Body of pancreas (tissue), 4 donors: ENCODE results near the gene IP6K3. TPM values are rescaled to one million over a fixed set of nuclear protein-coding genes. Genes with fewer than 3 reads are reported as not detected.

ENCODE experiments used
- ATAC-seq: fragments of 150-250 bp; one replicate; pipeline ENCODE4 v1.9.1; 2016
- DNase-seq, 4 donors: peaks; one replicate each; pipeline ENCODE4 v3.0.0-alpha.2; 2019
- H3K27ac ChIP-seq, 4 donors: fragments of 200-600 bp; sonication (generic); 1 replicate in 3 of 4; 2 replicates in 1 of 4; pipeline versions ENCODE4 v1.5.1 to v1.6.1; 2016 to 2019; ENCODE audit warnings: mild to moderate bottlenecking in 1 of 4, mixed read lengths in 1 of 4, moderate library complexity in 1 of 4
- H3K27me3 ChIP-seq, 2 donors: fragments of 200-600 bp; sonication (generic); one replicate each; pipeline ENCODE4 v1.6.0; 2016; ENCODE audit warnings: mild to moderate bottlenecking in 1 of 2
- H3K36me3 ChIP-seq, 2 donors: fragments of 200-600 bp; sonication (generic); replicated peaks in 1 of 2; 2 replicates each; pipeline ENCODE4 v1.5.1; 2016; ENCODE audit warnings: low read depth in 2 of 2; ENCODE audit not compliant: insufficient read depth in 1 of 2
- H3K4me1 ChIP-seq: fragments of 200-600 bp; sonication (generic); one replicate; pipeline ENCODE4 v1.6.0; 2016
- H3K4me3 ChIP-seq, 2 donors: fragments of 200-600 bp; sonication (generic); 1 replicate in 1 of 2; 2 replicates in 1 of 2; pipeline ENCODE4 v1.5.1; 2016 to 2019
- H3K9me3 ChIP-seq, 3 donors: fragments of 200-600 bp; sonication (generic); 1 replicate in 2 of 3; 2 replicates in 1 of 3; pipeline ENCODE4 v1.5.1; 2016
- POLR2A ChIP-seq, 3 donors: fragments of 450-650 bp; IDR thresholded peaks; one replicate each; pipeline ENCODE4 v1.6.1; 2016; ENCODE audit warnings: antibody characterized with exemption in 3 of 3, mild to moderate bottlenecking in 2 of 3
- WGBS, 2 donors: methylation state at CpG; one replicate each; pipeline ENCODE4 v1.1.5; 2017; 5-methylcytosine and 5-hydroxymethylcytosine counted together
- intact Hi-C: fragments of 100-400 bp; cut with DNase I; formaldehyde crosslinking; loops from one replicate; pipeline ENCODE4 v1.15.1; 2023
- total RNA-seq, 2 donors: library from RNA; depleted of rRNA; stranded (reverse); fragments of >200 nt; gene quantifications; one replicate each; pipeline ENCODE4 v1.1.0, GENCODE V29; 2016
- TF ChIP-seq, protein P1 (sequence below), 7 experiments: fragments of 450-650 bp in 4 of 7; fragments of 200-600 bp in 3 of 7; sonication (generic) in 3 of 7; IDR thresholded peaks; one replicate each; pipeline ENCODE4 v1.5.1; 2016 to 2019; ENCODE audit warnings: antibody characterized with exemption in 7 of 7

Gene IP6K3
- total RNA-seq, 2 donors from 2014 or later: not detected

GRCh38 chr6:33728438-33728837, 18.3 kb downstream of the IP6K3 start:
- intact Hi-C loops: no loop called here
- Histone ChIP-seq H3K9me3 (no peaks in the 10 kb centered on the region), H3K4me3 (no peak overlapping the region), H3K27me3 (no peaks in the 10 kb centered on the region), H3K27ac (peak overlapping the region; percentile 62 to 83 (median 78)), H3K36me3 (no peaks in the 10 kb centered on the region), H3K4me1 (peaks cover 41% of the 10 kb centered on the region)
- DNase-seq (peak; percentile 55 to 84 (median 73)), ATAC-seq (peak; percentile 69)
- peak in 1 of 3 donors; percentile 35 for TF ChIP-seq POLR2A (IDR thresholded peaks at IDR 0.05)
- TF ChIP-seq, protein P1, sequence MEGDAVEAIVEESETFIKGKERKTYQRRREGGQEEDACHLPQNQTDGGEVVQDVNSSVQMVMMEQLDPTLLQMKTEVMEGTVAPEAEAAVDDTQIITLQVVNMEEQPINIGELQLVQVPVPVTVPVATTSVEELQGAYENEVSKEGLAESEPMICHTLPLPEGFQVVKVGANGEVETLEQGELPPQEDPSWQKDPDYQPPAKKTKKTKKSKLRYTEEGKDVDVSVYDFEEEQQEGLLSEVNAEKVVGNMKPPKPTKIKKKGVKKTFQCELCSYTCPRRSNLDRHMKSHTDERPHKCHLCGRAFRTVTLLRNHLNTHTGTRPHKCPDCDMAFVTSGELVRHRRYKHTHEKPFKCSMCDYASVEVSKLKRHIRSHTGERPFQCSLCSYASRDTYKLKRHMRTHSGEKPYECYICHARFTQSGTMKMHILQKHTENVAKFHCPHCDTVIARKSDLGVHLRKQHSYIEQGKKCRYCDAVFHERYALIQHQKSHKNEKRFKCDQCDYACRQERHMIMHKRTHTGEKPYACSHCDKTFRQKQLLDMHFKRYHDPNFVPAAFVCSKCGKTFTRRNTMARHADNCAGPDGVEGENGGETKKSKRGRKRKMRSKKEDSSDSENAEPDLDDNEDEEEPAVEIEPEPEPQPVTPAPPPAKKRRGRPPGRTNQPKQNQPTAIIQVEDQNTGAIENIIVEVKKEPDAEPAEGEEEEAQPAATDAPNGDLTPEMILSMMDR (IDR thresholded peaks at IDR 0.05): no peak
- 67 to 74% methylated on average over 10 to 11 of the region's 11 CpGs for WGBS, 2 donors

- Histone ChIP-seq H3K36me3 (no peaks in the 10 kb centered on the region), H3K9me3 (no peaks in the 10 kb centered on the region), H3K4me1 (peaks cover 45% of the 10 kb centered on the region), H3K27ac (peak overlapping the region; percentile 62 to 83 (median 78)), H3K4me3 (no peak overlapping the region), H3K27me3 (no peaks in the 10 kb centered on the region)
- DNase-seq (peak; percentile 79 to 94 (median 90)), ATAC-seq (peak; percentile 87)
- TF ChIP-seq, protein P1 (IDR thresholded peaks at IDR 0.05): no peak
- no peak for TF ChIP-seq POLR2A (IDR thresholded peaks at IDR 0.05)
- WGBS, 2 donors: 20 to 21% methylated on average over 7 to 10 of the region's 11 CpGs
- intact Hi-C loops: no loop called here
Measured at GRCh38 chr6:33727932-33728331, 18.8 kb downstream of the IP6K3 start.

- ATAC-seq: no peak
- Histone ChIP-seq H3K9me3 (no peaks in the 10 kb centered on the region), H3K27me3 (no peaks in the 10 kb centered on the region), H3K4me1 (peaks cover 45% of the 10 kb centered on the region), H3K4me3 (no peak overlapping the region), H3K36me3 (no peaks in the 10 kb centered on the region), H3K27ac (peak overlapping the region in 3 of 4 donors; percentile 77 to 83 (median 80))
- TF ChIP-seq, protein P1 (IDR thresholded peaks at IDR 0.05): no peak
- no peak for TF ChIP-seq POLR2A (IDR thresholded peaks at IDR 0.05)
- intact Hi-C loops: no loop called here
- DNase-seq: no peak
- WGBS, 2 donors: 63 to 69% methylated on average over 4 to 7 of the region's 7 CpGs
Measured at GRCh38 chr6:33727126-33727525, 19.6 kb downstream of the IP6K3 start.

DNA sequence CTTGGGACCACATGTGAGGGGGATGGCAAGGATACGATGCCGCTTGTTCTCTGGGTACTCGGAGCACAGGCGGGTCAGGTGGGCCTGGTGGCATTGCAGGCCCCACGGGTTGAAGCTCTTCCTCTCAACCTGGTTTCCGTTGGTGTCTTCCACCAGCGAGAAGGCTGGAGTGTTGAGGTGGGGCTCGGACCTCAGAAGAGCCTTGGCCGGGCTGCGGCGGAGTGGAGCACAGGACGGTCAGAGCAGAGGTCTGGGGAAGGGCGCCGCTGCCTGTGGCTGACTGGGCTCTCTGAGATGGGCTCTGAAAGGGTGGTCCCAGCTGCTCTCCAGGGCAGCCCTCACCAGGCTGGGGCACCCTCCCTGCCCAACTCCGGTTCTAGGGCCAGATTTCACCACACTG, 20.0 kb downstream of the IP6K3 start:
- intact Hi-C loops: no loop called here
- ATAC-seq (no peak), DNase-seq (no peak)
- H3K27ac ChIP-seq: peak overlapping the region in 2 of 4 donors; percentile 80 to 83
- no peaks in the 10 kb centered on the region for H3K27me3 ChIP-seq
- WGBS, 2 donors: 95 to 100% methylated on average over 3 to 15 of the region's 15 CpGs
- no peaks in the 10 kb centered on the region for H3K9me3 ChIP-seq
- TF ChIP-seq, protein P1 (IDR thresholded peaks at IDR 0.05): no peak
- TF ChIP-seq POLR2A (IDR thresholded peaks at IDR 0.05): no peak
- peaks cover 44% of the 10 kb centered on the region for H3K4me1 ChIP-seq
- no peak overlapping the region for H3K4me3 ChIP-seq
- no peaks in the 10 kb centered on the region for H3K36me3 ChIP-seq
